GM18526 (cell line): ENCODE results near the gene RHD.

Experiments used
- POLR2A ChIP-seq: IDR thresholded peaks from 3 replicates; pipeline ENCODE4 v1.6.1; 2011; ENCODE audit not compliant: insufficient read length; ENCODE audit errors: extremely low read depth

The RHD gene

DNA sequence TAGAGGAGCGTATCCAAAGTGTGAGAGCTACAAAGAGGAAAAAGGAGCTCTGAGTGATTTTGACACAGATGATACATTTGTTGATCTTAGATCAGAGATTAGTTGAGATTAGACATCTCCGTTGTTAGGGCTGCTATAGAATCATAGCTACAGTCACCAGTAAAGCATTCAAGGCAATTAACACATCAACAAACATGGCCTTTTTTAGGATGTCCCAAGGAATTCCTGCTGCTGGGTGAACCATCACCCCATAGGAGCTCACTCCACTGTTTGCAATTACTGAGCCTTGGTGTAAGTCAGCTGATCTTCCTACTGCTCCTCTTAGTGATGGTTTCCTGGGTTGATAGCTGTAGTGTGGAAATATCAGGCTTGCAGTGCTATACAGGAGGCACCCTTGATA, 18.4 kb upstream of the RHD start:
- no peak for TF ChIP-seq POLR2A

DNA sequence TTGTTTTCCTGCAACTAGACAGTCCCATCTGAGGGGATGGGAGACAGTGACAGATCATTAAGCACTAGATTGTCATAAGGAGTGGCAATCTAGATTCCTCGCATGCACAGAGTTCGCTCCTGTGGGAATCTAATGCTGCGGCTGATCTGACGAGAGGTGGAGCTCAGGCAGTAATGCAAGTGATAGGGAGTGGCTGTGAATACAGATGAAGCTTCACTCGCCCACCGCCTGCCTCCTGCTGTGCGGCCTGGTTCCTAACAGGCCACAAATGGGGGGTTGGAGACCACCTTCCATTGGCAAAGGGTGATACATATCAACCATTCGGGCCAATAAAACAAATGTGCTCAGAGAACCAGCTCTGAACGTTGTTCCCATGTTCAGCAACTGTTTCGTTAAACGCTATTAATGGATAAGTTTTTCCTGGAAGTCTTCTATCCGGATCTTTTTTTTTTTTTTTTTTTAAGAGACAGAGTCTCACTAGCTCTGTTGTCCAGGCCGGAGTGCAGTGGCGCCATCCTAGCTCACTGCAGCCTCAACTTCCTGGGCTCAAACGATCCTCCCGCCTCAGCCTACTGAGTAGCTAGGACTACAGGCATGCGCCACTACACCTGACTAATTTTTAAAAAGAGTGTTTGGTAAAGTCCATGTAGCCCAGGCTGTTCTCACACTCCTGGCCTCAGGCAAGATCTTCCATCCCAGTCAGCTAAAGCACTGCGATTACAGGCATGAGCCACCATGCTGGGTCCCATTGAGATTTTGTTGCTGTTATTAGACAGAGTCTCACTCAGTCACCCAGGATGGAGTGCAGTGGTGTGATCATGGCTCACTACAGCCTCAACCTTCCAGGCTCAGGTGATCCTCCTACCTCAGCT, 16.4 kb upstream of the RHD start:
- TF ChIP-seq POLR2A: no peak

DNA sequence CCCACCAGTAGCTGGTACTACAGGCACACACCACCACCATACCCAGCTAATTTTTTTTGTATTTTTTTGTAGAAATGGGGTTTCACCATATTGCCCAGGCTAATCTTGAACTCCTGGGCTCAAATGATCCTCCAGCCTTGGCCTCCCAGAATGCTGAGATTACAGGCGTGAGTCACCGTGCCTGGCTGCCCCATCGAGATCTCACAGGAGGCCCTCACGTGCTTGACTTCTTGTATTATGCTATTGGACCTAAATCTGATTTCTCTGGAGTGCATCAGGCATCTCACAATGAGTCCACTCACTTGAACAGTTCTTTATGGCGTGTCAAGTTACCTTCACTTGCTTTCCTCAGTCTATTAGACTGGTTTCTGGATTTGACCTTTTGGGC, 15.7 kb upstream of the RHD start:
- TF ChIP-seq POLR2A: no peak

DNA sequence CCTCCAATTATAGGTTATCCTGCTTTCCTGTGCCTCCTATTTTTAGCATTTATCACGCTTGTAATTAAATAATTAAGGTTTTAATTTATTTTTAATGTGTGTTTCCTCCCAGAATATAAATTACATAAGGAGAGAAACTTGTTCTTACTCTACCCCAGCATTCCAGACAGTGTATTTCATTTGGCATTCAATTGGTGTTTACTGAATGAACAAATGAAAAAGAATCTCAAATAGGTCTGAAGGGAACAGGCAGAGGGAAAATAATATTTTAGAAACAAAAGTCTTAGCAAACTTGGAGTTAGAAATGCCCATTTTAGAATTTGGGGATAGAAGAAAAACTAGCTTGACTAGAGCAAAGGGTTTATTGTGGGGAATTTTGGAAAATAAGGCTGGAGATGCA, 15.1 kb upstream of the RHD start:
- no peak for TF ChIP-seq POLR2A

DNA sequence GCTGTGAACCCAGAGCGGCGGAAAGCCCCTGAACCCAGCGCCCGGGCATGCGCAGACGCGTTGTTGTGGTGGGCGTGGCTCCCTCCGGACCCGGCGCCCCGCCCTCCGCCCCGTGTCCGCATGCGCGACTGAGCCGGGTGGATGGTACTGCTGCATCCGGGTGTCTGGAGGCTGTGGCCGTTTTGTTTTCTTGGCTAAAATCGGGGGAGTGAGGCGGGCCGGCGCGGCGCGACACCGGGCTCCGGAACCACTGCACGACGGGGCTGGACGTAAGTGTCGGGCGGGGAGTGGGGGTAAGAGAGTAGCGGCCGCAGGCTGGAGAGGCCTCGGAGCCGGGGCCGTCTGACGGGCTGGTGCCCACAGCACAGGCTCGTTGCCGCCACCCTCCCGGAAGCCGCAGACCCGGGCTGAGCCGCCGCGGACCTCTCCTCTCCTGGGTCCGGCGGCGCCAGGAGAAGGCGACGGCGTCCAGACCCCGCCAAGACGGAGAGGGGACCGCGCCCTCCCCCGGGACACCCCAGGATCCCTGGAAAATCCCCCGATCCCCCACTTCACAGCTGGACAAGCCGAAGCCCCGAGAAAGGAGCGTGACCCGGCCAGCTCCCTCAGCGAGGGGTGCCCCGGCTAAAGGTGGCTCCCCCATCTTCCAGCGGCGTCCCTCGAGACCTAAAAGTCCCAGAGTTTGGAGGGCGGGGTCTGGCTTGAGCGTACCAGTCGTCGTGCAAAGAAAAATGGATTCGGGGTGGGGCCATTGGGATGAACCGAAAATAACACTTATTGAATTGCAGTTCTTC, 66.1 kb downstream of the RHD start, which contains the start of gene TMEM50A:
Gene TMEM50A (plus strand): TSS at position 147 of the 794 bp plus-strand sequence. CDS start 2,153 bp downstream, outside the sequence.
- peak; percentile 53 for TF ChIP-seq POLR2A

DNA sequence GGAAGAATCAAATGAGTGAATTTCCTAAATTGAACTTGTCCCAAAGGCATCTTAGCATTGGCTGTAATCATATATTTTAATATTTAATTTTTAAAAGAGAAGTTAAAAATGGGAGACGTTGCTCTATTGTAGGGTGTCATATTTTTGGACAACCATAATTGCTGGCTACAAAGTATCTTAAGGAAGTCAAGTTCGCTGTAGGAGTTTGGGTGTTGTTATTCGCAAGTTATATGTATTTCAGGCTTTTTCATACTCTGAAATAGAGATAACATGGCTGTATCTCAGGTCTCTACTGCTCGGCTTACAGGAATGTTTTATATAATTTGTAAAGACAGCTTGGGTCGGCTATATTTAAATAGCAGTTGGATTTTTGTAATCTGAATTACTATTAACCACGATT, 66.7 kb downstream of the RHD start:
- TF ChIP-seq POLR2A: no peak

DNA sequence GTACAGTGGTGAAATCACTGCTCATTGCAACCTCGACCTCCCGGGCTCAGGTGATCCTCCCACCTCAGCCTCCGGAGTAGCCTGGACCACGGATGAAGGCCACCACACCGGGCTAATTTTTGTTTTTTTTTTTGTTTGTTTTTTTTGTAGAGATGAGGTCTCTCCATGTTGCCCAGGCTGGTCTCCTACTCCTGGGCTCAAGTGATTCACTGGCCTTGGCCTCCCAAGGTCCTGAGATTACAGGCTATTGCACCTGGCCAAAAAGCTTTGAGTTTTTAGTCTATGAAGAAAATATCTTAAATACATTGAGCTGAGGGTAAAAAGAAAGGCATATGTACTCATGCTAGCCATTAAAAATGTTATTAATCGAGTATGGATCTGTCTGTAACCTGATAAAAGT, 69.4 kb downstream of the RHD start:
- no peak for TF ChIP-seq POLR2A

DNA sequence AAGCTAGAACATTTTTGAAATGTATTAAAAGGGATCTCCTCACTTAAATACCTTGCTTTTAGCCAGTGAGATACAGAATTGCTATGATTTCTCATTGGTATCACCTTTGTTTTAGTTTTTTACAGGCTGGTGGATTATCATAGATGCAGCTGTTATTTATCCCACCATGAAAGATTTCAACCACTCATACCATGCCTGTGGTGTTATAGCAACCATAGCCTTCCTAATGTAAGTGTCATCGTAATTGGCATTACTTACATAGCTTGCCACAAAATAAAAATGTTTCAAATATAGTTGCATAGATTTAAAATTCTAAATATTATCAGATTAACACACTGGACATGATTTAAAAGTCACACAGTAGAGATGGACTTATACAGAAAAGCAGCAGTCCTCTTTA, 70.5 kb downstream of the RHD start:
- TF ChIP-seq POLR2A: no peak

DNA sequence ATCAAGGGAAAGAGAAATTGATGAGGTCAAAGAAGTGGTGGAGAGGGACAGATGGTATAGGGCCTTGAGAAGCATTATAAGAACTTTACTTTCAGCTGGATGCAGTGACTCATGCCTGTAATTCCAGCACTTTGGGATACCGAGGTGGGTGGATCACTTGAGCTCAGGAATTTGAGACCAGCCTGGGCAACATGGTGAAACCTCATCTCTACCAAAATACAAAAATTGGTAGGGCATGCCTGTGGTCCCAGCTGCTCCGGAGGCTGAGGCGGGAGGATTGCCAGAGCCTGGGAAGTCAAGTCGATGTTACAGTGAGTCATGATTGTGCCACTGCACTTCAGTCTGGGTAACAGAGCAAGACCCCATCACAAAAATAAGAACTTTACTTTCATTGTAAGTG, 71.6 kb downstream of the RHD start:
- no peak for TF ChIP-seq POLR2A

DNA sequence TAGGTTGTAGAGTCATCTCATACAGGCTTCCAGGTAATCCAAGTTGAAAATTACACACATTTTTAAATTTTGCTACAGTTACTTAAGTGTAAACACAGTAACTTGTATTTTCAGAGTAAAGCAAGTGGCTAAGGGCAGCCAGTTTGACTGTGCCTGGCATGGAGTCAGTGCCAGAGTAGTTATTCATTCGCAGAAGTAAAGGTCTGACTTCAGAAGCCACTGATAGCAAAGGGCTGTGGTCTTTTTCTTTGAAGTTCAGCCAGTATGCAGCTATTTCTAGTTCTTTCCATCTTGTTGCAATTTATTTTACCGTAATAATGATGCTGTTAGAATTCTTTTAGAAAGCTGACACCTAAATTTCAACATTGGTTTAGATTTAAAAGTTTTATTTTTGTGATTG, 75.2 kb downstream of the RHD start:
- no peak for TF ChIP-seq POLR2A

DNA sequence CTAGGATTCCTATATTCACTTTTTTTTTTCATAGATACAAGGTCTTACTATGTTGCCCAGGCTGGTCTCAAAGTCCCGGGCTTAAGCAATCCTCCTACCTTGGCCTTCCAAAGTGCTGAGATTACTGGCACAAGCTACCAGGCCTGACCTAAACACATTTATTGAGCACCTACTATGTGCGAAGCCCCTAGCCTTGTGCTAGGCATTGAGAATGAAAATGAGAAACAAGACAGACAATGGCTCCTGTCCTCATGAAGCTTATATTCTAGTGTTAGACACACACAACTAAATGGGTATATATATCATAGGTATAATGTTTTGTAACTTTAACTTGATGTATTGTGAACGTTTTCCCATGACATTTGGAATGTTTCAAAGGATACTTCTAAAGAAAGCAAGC, 77.3 kb downstream of the RHD start:
- no peak for TF ChIP-seq POLR2A

DNA sequence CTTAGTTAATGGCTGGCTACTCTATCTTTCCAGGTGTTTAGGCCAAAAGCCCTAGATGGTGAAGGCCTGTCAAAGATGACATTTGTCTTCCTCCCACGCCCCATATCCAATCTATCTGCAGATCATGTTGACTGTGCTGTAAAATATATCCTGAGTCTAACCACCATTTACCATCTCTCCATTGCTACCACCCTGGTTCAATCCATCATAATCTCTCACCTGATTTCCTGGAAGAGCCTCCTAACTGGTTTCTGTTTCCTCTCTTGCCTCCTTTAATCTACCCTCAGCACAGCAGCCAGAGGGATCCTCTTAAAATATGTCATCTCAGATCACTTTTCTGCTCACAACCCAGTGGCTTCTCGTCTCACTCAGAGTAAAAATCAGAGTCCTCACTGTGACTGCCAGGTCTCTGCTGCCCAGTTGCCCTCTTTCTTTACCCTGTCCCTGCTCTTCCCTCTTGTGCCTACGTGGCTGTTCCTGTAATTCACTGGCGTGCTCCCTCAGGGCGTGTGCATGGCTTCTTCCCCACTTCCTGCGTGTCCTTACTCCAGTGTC, 83.6 kb downstream of the RHD start:
- TF ChIP-seq POLR2A: no peak

DNA sequence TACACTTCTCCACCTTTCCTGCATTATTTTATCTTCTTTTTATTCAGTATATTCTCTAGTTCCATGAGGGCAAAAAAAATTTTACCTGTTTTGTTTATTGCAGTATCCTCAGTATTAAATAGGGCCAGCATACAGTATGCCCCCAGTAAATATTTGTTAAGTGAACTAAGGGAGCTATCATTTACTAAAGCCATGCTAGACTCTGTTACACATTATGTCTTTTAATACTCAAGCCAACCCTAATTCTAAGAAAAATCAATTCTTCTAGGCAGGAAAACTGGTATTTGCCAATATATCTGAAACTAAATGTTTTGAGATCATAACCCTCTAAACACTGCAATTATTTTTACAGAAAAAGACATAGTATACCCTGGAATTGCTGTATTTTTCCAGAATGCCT, 84.1 kb downstream of the RHD start:
- TF ChIP-seq POLR2A: no peak

DNA sequence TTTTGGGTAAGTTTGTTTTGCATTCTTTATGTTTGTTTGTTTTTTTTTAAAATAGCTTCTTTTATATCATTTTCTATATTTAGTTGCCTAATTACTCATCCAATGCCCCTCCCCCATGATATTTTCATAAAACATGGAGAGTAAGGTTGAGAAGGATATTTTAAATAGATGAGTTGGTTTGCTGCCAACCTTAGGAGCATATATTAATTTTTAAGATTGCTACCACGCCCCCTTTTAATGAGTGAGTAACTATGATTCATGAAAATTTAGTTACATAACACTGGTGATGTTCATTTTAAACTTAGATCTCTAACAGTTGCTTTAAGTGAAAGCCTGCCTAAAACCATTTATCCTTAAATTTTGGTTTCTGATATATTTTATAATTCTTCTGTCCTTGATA, 84.5 kb downstream of the RHD start:
- TF ChIP-seq POLR2A: no peak

DNA sequence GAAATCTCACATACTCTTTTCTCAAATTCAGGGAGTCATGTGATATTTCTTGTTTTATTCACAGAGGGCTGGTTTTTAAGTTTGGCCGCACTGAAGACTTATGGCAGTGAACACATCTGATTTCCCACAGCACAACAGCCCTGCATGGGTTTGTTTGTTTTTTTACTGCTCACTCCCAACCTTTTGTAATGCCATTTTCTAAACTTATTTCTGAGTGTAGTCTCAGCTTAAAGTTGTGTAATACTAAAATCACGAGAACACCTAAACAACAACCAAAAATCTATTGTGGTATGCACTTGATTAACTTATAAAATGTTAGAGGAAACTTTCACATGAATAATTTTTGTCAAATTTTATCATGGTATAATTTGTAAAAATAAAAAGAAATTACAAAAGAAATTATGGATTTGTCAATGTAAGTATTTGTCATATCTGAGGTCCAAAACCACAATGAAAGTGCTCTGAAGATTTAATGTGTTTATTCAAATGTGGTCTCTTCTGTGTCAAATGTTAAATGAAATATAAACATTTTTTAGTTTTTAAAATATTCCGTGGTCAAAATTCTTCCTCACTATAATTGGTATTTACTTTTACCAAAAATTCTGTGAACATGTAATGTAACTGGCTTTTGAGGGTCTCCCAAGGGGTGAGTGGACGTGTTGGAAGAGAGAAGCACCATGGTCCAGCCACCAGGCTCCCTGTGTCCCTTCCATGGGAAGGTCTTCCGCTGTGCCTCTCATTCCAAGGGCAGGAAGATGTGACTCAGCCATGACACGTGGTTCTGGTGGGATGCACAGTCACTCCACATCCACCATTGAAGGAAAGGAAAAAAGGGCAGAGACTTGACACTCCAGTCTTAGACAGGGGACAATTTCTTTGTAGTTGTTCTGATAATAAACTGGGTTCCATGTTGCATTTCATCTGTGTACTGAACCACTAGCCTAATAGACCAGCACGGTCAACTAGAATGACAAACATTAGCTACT, 88.6 kb downstream of the RHD start:
- no peak for TF ChIP-seq POLR2A
